Suprapubic skin (tissue), 4 donors: ENCODE results near the gene TXN2.

Source experiments
- CTCF ChIP-seq, 2 donors: fragments of 200-600 bp in 1 of 2; fragments of 450-650 bp in 1 of 2; sonication (generic) in 1 of 2; IDR thresholded peaks; one replicate each; pipeline ENCODE4 v1.5.1; 2016 to 2019; ENCODE audit warnings: antibody characterized with exemption in 2 of 2, mild to moderate bottlenecking in 1 of 2, moderate library complexity in 1 of 2
- POLR2A ChIP-seq, 2 donors: fragments of 450-650 bp; IDR thresholded peaks; one replicate each; pipeline ENCODE4 v1.6.1; 2017; ENCODE audit warnings: antibody characterized with exemption in 2 of 2, mild to moderate bottlenecking in 2 of 2, moderate library complexity in 2 of 2
- POLR2AphosphoS5 ChIP-seq, 3 donors: sonication (generic); formaldehyde crosslinking; IDR thresholded peaks; one replicate each; pipeline ENCODE4 v1.6.1; 2017; ENCODE audit warnings: antibody characterized with exemption in 3 of 3

- no peak for TF ChIP-seq POLR2A (IDR thresholded peaks at IDR 0.05)
- no peak for TF ChIP-seq CTCF (IDR thresholded peaks at IDR 0.05)
- no peak for TF ChIP-seq POLR2AphosphoS5 (IDR thresholded peaks at IDR 0.05)
These were observed 31.8 kb downstream of the TXN2 start for GRCh38 chr22:36449596-36450175.
